H1 (cell line): ENCODE results near the gene FLRT3. TPM values are rescaled to one million over a fixed set of nuclear protein-coding genes. Genes with fewer than 3 reads are reported as not detected.

Experiments used
- CTCF ChIA-PET: fragments of 300-600 bp; sonication (Branson Sonifier 250); formaldehyde crosslinking; loops from one replicate; lab custom pipeline; 2021; ENCODE audit not compliant: partially characterized antibody; lab: Charles Lee
- POLR2A ChIA-PET: fragments of 300-600 bp; sonication (Branson Sonifier 250); formaldehyde crosslinking; loops from one replicate; lab custom pipeline; 2021; ENCODE audit warnings: inconsistent platforms; ENCODE audit not compliant: partially characterized antibody; lab: Charles Lee
- DNase-seq, 2 experiments: peaks; one replicate each; pipeline versions ENCODE4 v3.0.0 to v3.0.0-alpha.2; 2010 to 2022; ENCODE audit warnings: low spot score in 2 of 2, low read depth in 1 of 2, mixed read lengths in 1 of 2
- FAIRE-seq: peaks from 2 replicates; lab custom pipeline; 2011; peaks lifted over from hg19 to GRCh38; lab: Jason Lieb, UNC
- H2AFZ ChIP-seq: 2 replicates; pipeline ENCODE4 v1.8.1; 2012; ENCODE audit warnings: low read length, inconsistent platforms
- H2AK5ac ChIP-seq: 2 replicates; pipeline ENCODE4 v1.6.1; 2013; ENCODE audit warnings: low read depth, low read length
- H2BK120ac ChIP-seq: replicated peaks from 2 replicates; pipeline ENCODE3; 2013; ENCODE audit warnings: low read depth, low read length, inconsistent platforms
- H2BK12ac ChIP-seq: 2 replicates; pipeline ENCODE4 v1.6.1; 2013; ENCODE audit warnings: low read depth, low read length
- H2BK15ac ChIP-seq: 2 replicates; pipeline ENCODE4 v1.6.1; 2013; ENCODE audit warnings: low read length
- H2BK20ac ChIP-seq: 2 replicates; pipeline ENCODE4 v1.6.1; 2013; ENCODE audit warnings: low read length
- H2BK5ac ChIP-seq: 2 replicates; pipeline ENCODE4 v1.6.1; 2013; ENCODE audit warnings: low read depth, low read length
- H3K14ac ChIP-seq: 2 replicates; pipeline ENCODE4 v1.6.1; 2013; ENCODE audit warnings: inconsistent platforms; ENCODE audit not compliant: insufficient read length
- H3K18ac ChIP-seq: 2 replicates; pipeline ENCODE4 v1.6.1; 2013; ENCODE audit warnings: low read length; ENCODE audit errors: extremely low read depth
- H3K23ac ChIP-seq: 2 replicates; pipeline ENCODE4 v1.6.1; 2013; ENCODE audit warnings: inconsistent platforms; ENCODE audit not compliant: insufficient read length
- H3K23me2 ChIP-seq: 2 replicates; pipeline ENCODE4 v1.6.1; 2013; ENCODE audit warnings: low read depth, low read length
- H3K27ac ChIP-seq: 2 replicates; pipeline ENCODE4 v1.6.1; 2011; ENCODE audit warnings: low read depth, low read length, inconsistent platforms
- H3K27me3 ChIP-seq, 4 experiments: replicated peaks in 1 of 4; 1 replicate in 1 of 4; 2 replicates in 3 of 4; pipeline versions ENCODE4 v1.6.1 to v1.8.1; 2011 to 2013; ENCODE audit warnings: low read length in 3 of 4, mild to moderate bottlenecking in 3 of 4, inconsistent platforms in 2 of 4, mixed read lengths in 2 of 4, moderate library complexity in 1 of 4; ENCODE audit not compliant: control insufficient read depth in 3 of 4, insufficient read depth in 3 of 4; ENCODE audit errors: extremely low read depth in 1 of 4
- H3K36me3 ChIP-seq, 4 experiments: 2 replicates each; pipeline versions ENCODE4 v1.6.1 to v1.8.1; 2011 to 2013; ENCODE audit warnings: mild to moderate bottlenecking in 4 of 4, low read length in 3 of 4, moderate library complexity in 2 of 4, control low read depth in 1 of 4, inconsistent platforms in 1 of 4; ENCODE audit not compliant: insufficient read depth in 4 of 4, control insufficient read depth in 2 of 4
- H3K4ac ChIP-seq: replicated peaks from 2 replicates; pipeline ENCODE3; 2013; ENCODE audit warnings: low read length, low read depth, mixed read lengths, inconsistent platforms; ENCODE audit not compliant: insufficient read length
- H3K4me1 ChIP-seq, 4 experiments: replicated peaks in 1 of 4; 1 replicate in 1 of 4; 2 replicates in 3 of 4; pipeline versions ENCODE4 v1.6.1 to v1.8.1; 2011 to 2013; ENCODE audit warnings: low read length in 3 of 4, inconsistent platforms in 2 of 4, mixed read lengths in 1 of 4; ENCODE audit not compliant: insufficient read depth in 4 of 4, control insufficient read depth in 3 of 4
- H3K4me2 ChIP-seq, 2 experiments: 2 replicates each; pipeline versions ENCODE4 v1.6.1 to v1.8.1; 2011 to 2013; ENCODE audit warnings: low read depth in 2 of 2, low read length in 2 of 2, control low read depth in 1 of 2, inconsistent platforms in 1 of 2, mild to moderate bottlenecking in 1 of 2; ENCODE audit not compliant: insufficient read depth in 1 of 2
- H3K4me3 ChIP-seq, 4 experiments: fragments of 200-600, 300-600 bp in 1 of 4; sonication (generic), shearing (Covaris generic), sonication (Bioruptor Twin) in 1 of 4; 2 replicates each; pipeline versions ENCODE4 v1.5.1 to v1.8.1; 2011 to 2016; ENCODE audit warnings: low read length in 4 of 4, low read depth in 3 of 4, control low read depth in 2 of 4, inconsistent platforms in 2 of 4, mild to moderate bottlenecking in 2 of 4, mixed read lengths in 1 of 4, moderate library complexity in 1 of 4; ENCODE audit not compliant: insufficient read depth in 2 of 4; ENCODE audit errors: extremely low read depth in 1 of 4
- H3K56ac ChIP-seq: replicated peaks from 2 replicates; pipeline ENCODE3; 2013; ENCODE audit warnings: low read depth, mild to moderate bottlenecking, mixed read lengths, low read length, inconsistent platforms; ENCODE audit not compliant: insufficient read length
- H3K79me1 ChIP-seq: 2 replicates; pipeline ENCODE4 v1.6.1; 2013; ENCODE audit warnings: low read depth, low read length, control low read depth
- H3K79me2 ChIP-seq, 2 experiments: 2 replicates each; pipeline versions ENCODE4 v1.6.1 to v1.8.1; 2012 to 2013; ENCODE audit warnings: low read length in 2 of 2, mild to moderate bottlenecking in 2 of 2, inconsistent platforms in 1 of 2; ENCODE audit not compliant: insufficient read depth in 2 of 2, control insufficient read depth in 1 of 2
- H3K9ac ChIP-seq, 4 experiments: replicated peaks in 1 of 4; 1 replicate in 1 of 4; 2 replicates in 3 of 4; pipeline versions ENCODE4 v1.6.1 to v1.8.1; 2011 to 2013; ENCODE audit warnings: low read depth in 3 of 4, low read length in 3 of 4, control low read depth in 2 of 4, mild to moderate bottlenecking in 2 of 4, moderate library complexity in 2 of 4, inconsistent platforms in 1 of 4; ENCODE audit errors: extremely low read depth in 1 of 4
- H3K9me3 ChIP-seq, 2 experiments: 2 replicates each; pipeline versions ENCODE4 v1.6.1 to v1.8.1; 2012 to 2013; ENCODE audit warnings: mild to moderate bottlenecking in 2 of 2, moderate library complexity in 2 of 2, control low read depth in 1 of 2, inconsistent platforms in 1 of 2, low read depth in 1 of 2, low read length in 1 of 2, mixed read lengths in 1 of 2; ENCODE audit not compliant: insufficient read depth in 2 of 2
- H4K20me1 ChIP-seq, 2 experiments: replicated peaks in 1 of 2; 2 replicates each; pipeline versions ENCODE3 to v1.8.1; 2011 to 2013; ENCODE audit warnings: inconsistent platforms in 2 of 2, low read length in 2 of 2, mild to moderate bottlenecking in 1 of 2; ENCODE audit not compliant: insufficient read depth in 2 of 2, control insufficient read depth in 1 of 2
- H4K5ac ChIP-seq: 2 replicates; pipeline ENCODE4 v1.6.1; 2013; ENCODE audit warnings: low read length, low read depth, mixed read lengths, inconsistent platforms; ENCODE audit not compliant: insufficient read length
- H4K8ac ChIP-seq: 2 replicates; pipeline ENCODE4 v1.8.0; 2013; ENCODE audit warnings: mild to moderate bottlenecking, moderate library complexity, low read length, inconsistent platforms; ENCODE audit not compliant: insufficient read depth; ENCODE audit errors: extremely low read depth
- H4K91ac ChIP-seq: replicated peaks from 2 replicates; pipeline ENCODE3; 2013; ENCODE audit warnings: low read length, mixed read lengths, inconsistent platforms; ENCODE audit not compliant: insufficient read length
- BACH1 ChIP-seq: IDR thresholded peaks from 2 replicates; pipeline ENCODE4 v1.6.1; 2012; ENCODE audit warnings: low read length, improper control_type of control experiment
- FOSL1 ChIP-seq: IDR thresholded peaks from 2 replicates; pipeline ENCODE4 v1.6.1; 2011; ENCODE audit warnings: mild to moderate bottlenecking, low read depth, low read length, moderate library complexity; ENCODE audit not compliant: insufficient read depth
- SRF ChIP-seq: IDR thresholded peaks from 2 replicates; pipeline ENCODE4 v1.6.1; 2011; ENCODE audit warnings: mild to moderate bottlenecking, low read depth, low read length, moderate library complexity
- TEAD4 ChIP-seq: IDR thresholded peaks from 2 replicates; pipeline ENCODE4 v1.6.1; 2012; ENCODE audit warnings: low read depth, low read length, inconsistent platforms, mixed read lengths
- WGBS, 2 experiments: shearing (Covaris generic) in 1 of 2; methylation state at CpG; one replicate each; pipeline versions ENCODE4 v1.1.6 to v1.1.7; 2013 to 2015; ENCODE audit warnings: low lambda C conversion rate in 2 of 2, mixed read lengths in 2 of 2, inconsistent platforms in 1 of 2, low coverage in 1 of 2, missing lambda C conversion rate in 1 of 2; ENCODE audit not compliant: insufficient replicate concordance in 2 of 2, insufficient coverage in 1 of 2, insufficient read length in 1 of 2; ENCODE audit errors: extremely low coverage in 1 of 2, missing lambda C conversion rate in 1 of 2; 5-methylcytosine and 5-hydroxymethylcytosine counted together
- polyA plus RNA-seq, 7 experiments: library from polyadenylated mRNA; depleted of rRNA in 3 of 7; stranded (reverse) in 5 of 7; unstranded in 2 of 7; fragments of >200 nt in 5 of 7; fragments of 200-250 nt in 2 of 7; gene quantifications; 1 replicate in 5 of 7; 2 replicates in 1 of 7; 4 replicates in 1 of 7; pipeline versions ENCODE4 v1.2.1 to v1.2.3, GENCODE V29; 2011 to 2013; ENCODE audit warnings: missing spikeins in 2 of 7, mixed read lengths in 2 of 7
- total RNA-seq: library from RNA; stranded (reverse); fragmentation: NEBNext Ultra II Directional; extraction: Animal tissue kit (Norgen Biotek cat#: 25700); gene quantifications from 2 replicates; pipeline ENCODE4 v1.2.1, GENCODE V29; 2021

FLRT3 gene
- total and polyA plus RNA-seq, 2 of the 8 experiments (the other 6 are each of a cell fraction or from before 2014, with no cell fraction given) = 0.35 to 0.41 TPM

DNA sequence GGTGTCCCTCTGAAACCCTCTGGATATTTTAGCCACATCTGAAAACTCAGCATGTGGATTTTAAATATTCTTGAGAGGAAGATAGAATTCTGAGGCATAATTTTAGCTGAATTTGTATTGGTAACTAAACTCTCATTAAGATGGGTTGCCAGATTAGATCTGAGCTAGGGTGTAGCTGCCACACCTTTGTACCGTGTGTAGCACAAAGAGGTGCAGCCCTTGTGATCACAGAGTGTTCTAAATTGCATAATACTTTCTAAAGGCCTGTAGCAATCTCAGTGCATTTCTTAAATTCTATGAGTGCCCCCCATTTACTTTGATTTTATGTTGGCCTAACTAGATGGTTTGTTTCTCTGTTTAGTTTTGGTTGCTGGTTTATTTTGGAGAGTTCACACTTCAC, 53.0 kb downstream of the FLRT3 start:
- no peak overlapping the region for H4K91ac ChIP-seq
- no peak overlapping the region for H2BK12ac ChIP-seq
- no peaks in the 10 kb centered on the region for H4K20me1 ChIP-seq
- H3K79me1 ChIP-seq = no peaks in the 10 kb centered on the region
- no peak overlapping the region for H3K23ac ChIP-seq
- H3K79me2 ChIP-seq = no peaks in the 10 kb centered on the region
- H3K4me1 ChIP-seq = no peaks in the 10 kb centered on the region
- no peak overlapping the region for H4K5ac ChIP-seq
- FAIRE-seq = no peak
- H3K18ac ChIP-seq = no peak overlapping the region
- H3K4ac ChIP-seq = no peak overlapping the region
- ChIA-PET CTCF (no interaction called here), POLR2A (no interaction called here)
- H3K36me3 ChIP-seq = no peaks in the 10 kb centered on the region
- no peak overlapping the region for H3K4me2 ChIP-seq
- no peak for TF ChIP-seq FOSL1
- no peak for TF ChIP-seq TEAD4
- no peak for TF ChIP-seq BACH1
- TF ChIP-seq SRF = no peak
- no peak overlapping the region for H3K4me3 ChIP-seq
- no peak overlapping the region for H3K56ac ChIP-seq
- H3K27me3 ChIP-seq = no peaks in the 10 kb centered on the region
- H3K9me3 ChIP-seq = no peaks in the 10 kb centered on the region
- no peak overlapping the region for H2BK15ac ChIP-seq
- H3K14ac ChIP-seq = no peak overlapping the region
- H2BK120ac ChIP-seq = no peak overlapping the region
- no peak overlapping the region for H2AFZ ChIP-seq
- no peak for DNase-seq
- no peak overlapping the region for H4K8ac ChIP-seq
- WGBS, 2 experiments = 89% methylated on average over 1 of the region's 1 CpG; no CpG with 5 or more reads in 1 of the 2 experiments
- no peaks in the 10 kb centered on the region for H3K23me2 ChIP-seq
- H2BK5ac ChIP-seq = no peak overlapping the region
- H2BK20ac ChIP-seq = no peak overlapping the region
- H3K27ac ChIP-seq = no peak overlapping the region
- no peak overlapping the region for H2AK5ac ChIP-seq
- H3K9ac ChIP-seq = no peak overlapping the region
